B cell (primary cell): ENCODE data around the gene DNAJB2.

Source experiments
- CTCF ChIP-seq: fragments of 200-600 bp; IDR thresholded peaks from one replicate; pipeline ENCODE4 v1.8.0; 2022; ENCODE audit warnings: antibody characterized with exemption, mild to moderate bottlenecking
- EZH2 ChIP-seq: IDR thresholded peaks from 2 replicates; pipeline ENCODE4 v1.6.1; 2012; ENCODE audit warnings: borderline replicate concordance, low read depth, mild to moderate bottlenecking, moderate library complexity, low read length; ENCODE audit not compliant: insufficient read depth, poor library complexity, severe bottlenecking

GRCh38 chr2:219291910-219292490, 12.8 kb downstream of the DNAJB2 start:
- no peak for TF ChIP-seq CTCF
- TF ChIP-seq EZH2, result no peak
